ENCODE results near the gene TPCN2. TPM values are rescaled to one million over a fixed set of nuclear protein-coding genes. Genes with fewer than 3 reads are reported as not detected.

Gene TPCN2
- total and polyA plus RNA-seq, 2 of the 4 experiments (the other 2 are of a cell fraction) = 3.4 to 8.0 TPM

DNA sequence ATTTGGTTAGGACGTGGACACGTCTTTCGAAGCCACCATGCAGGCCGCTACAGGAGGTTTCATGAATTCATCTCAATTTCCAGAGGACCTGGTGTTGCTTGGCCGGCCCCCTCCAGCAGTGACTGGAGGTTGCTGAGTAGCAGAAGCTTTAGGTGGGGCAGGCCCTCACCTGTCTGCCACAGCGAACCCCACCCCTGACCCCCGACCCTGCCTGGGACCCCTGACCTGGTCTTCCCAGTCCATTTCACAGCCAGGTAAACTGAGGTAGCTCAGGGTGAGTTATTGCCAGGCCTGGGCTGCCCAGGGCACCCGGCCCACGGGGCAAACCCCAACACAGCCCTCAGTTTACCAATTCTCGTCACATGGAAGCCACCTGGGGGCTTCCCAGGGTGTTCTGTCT is 67.9 kb downstream of the TPCN2 start (continued):
- TF ChIP-seq, protein P1, sequence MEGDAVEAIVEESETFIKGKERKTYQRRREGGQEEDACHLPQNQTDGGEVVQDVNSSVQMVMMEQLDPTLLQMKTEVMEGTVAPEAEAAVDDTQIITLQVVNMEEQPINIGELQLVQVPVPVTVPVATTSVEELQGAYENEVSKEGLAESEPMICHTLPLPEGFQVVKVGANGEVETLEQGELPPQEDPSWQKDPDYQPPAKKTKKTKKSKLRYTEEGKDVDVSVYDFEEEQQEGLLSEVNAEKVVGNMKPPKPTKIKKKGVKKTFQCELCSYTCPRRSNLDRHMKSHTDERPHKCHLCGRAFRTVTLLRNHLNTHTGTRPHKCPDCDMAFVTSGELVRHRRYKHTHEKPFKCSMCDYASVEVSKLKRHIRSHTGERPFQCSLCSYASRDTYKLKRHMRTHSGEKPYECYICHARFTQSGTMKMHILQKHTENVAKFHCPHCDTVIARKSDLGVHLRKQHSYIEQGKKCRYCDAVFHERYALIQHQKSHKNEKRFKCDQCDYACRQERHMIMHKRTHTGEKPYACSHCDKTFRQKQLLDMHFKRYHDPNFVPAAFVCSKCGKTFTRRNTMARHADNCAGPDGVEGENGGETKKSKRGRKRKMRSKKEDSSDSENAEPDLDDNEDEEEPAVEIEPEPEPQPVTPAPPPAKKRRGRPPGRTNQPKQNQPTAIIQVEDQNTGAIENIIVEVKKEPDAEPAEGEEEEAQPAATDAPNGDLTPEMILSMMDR (conservative IDR thresholded peaks at IDR 0.05; ENCODE audit: low read depth, low read length) = no peak

GRCh38 chr11:69119190-69119589 is 70.5 kb downstream of the TPCN2 start:
- WGBS, 2 experiments (ENCODE audit: extremely low coverage in 2 of 2, insufficient read length in 1 of 2) = no CpG with 5 or more reads among the region's 2 CpGs
- in situ Hi-C loops (cut with MboI; ENCODE audit: low sequenced_read_pairs) = loop anchor here (25.0 kb wide), 1 partner anchor 1068 kb away; no protein-coding TSS in a partner anchor
- ATAC-seq (ENCODE audit: low read depth) = no peak

More at GRCh38 chr11:69119190-69119589, 70.5 kb downstream of the TPCN2 start:
- Histone ChIP-seq H3K27me3 (ENCODE audit: control insufficient read depth, insufficient read depth, low read length) (peaks cover 4% of the 10 kb centered on the region; the same call in 1 of the 2 replicates), H4K5ac (ENCODE audit: low read depth, low read length) (no peak overlapping the region), H2AFZ (replicated peaks; ENCODE audit: low read length, poor library complexity) (no peak overlapping the region), H2BK5ac (ENCODE audit: low read depth, low read length, poor library complexity, severe bottlenecking) (no peak overlapping the region), H3K4ac (ENCODE audit: low read depth, low read length) (no peak overlapping the region), H3K9ac (ENCODE audit: low read depth, low read length) (no peak overlapping the region), H4K8ac (ENCODE audit: low read depth in 2 of 2, low read length in 2 of 2) (no peak overlapping the region), H3K4me2 (ENCODE audit: low read depth, low read length) (no peak overlapping the region), H4K91ac (ENCODE audit: insufficient read depth, low read depth, low read length) (no peak overlapping the region), H3K79me1 (ENCODE audit: low read depth in 1 of 2, low read length in 2 of 2) (no peaks in the 10 kb centered on the region), H3K9me1 (ENCODE audit: insufficient read depth, low read length) (peaks cover 11% of the 10 kb centered on the region; the same call in 1 of the 2 replicates), H2BK20ac (ENCODE audit: low read depth, low read length) (no peak overlapping the region), H4K20me1 (ENCODE audit: insufficient read depth, low read length) (no peaks in the 10 kb centered on the region), H3K9me3 (ENCODE audit: control insufficient read depth, insufficient read depth, low read length) (peaks cover 7% of the 10 kb centered on the region), H2AK9ac (replicated peaks; ENCODE audit: low read depth, low read length, poor library complexity) (no peak overlapping the region), H3K27ac (ENCODE audit: insufficient read depth, low read length) (no peak overlapping the region), H2BK120ac (ENCODE audit: low read depth, low read length) (no peak overlapping the region), H2AK5ac (ENCODE audit: low read depth, low read length) (no peak overlapping the region), H3K4me1 (ENCODE audit: control insufficient read depth, insufficient read depth, low read length) (peaks cover 20% of the 10 kb centered on the region), H3K23ac (ENCODE audit: low read depth, low read length) (no peak overlapping the region), H3K36me3 (ENCODE audit: control insufficient read depth, insufficient read depth, low read length) (no peaks in the 10 kb centered on the region), H3K4me3 (ENCODE audit: insufficient read depth, low read depth, low read length) (no peak overlapping the region), H2BK15ac (ENCODE audit: low read depth, low read length) (no peak overlapping the region), H3K18ac (ENCODE audit: low read depth, low read length) (no peak overlapping the region), H3K14ac (replicated peaks; ENCODE audit: low read depth, low read length) (no peak overlapping the region), H3K56ac (ENCODE audit: extremely low read depth, insufficient read depth, low read length) (no peak overlapping the region)
- intact Hi-C loops (cut with micrococcal nuclease) (no loop called here), dilution Hi-C loops (cut with HindIII; ENCODE audit: low sequenced_read_pairs, unreplicated experiment) (no loop called here)
- TF ChIP-seq, protein P2, sequence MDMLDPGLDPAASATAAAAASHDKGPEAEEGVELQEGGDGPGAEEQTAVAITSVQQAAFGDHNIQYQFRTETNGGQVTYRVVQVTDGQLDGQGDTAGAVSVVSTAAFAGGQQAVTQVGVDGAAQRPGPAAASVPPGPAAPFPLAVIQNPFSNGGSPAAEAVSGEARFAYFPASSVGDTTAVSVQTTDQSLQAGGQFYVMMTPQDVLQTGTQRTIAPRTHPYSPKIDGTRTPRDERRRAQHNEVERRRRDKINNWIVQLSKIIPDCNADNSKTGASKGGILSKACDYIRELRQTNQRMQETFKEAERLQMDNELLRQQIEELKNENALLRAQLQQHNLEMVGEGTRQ (IDR thresholded peaks at IDR 0.05; ENCODE audit: low read depth, low read length) = no peak
- ChIA-PET POLR2A (ENCODE audit: unreplicated experiment) (no interaction called here), CTCF (no interaction called here)
- no peak for DNase-seq
- BruUV-seq (replicated peaks) = no TSS peak

All from IMR-90 (cell line).